Peyer's patch (tissue), 4 donors: Measurements from ENCODE around the gene EXOSC6.
A peak's percentile ranks its signal among the peaks of the same experiment; 100 is the strongest.

Experiments
- POLR2A ChIP-seq, 2 donors: fragments of 450-650 bp; IDR thresholded peaks; one replicate each; pipeline ENCODE4 v1.5.1; 2017; ENCODE audit warnings: antibody characterized with exemption in 2 of 2, mild to moderate bottlenecking in 2 of 2, moderate library complexity in 2 of 2
- TF ChIP-seq, protein P1 (sequence below), 6 experiments: fragments of 450-650 bp in 4 of 6; fragments of 200-600 bp in 2 of 6; sonication (generic) in 1 of 6; IDR thresholded peaks; one replicate each; pipeline ENCODE4 v1.5.1; 2017 to 2019; ENCODE audit warnings: antibody characterized with exemption in 6 of 6, mild to moderate bottlenecking in 3 of 6, moderate library complexity in 1 of 6

DNA sequence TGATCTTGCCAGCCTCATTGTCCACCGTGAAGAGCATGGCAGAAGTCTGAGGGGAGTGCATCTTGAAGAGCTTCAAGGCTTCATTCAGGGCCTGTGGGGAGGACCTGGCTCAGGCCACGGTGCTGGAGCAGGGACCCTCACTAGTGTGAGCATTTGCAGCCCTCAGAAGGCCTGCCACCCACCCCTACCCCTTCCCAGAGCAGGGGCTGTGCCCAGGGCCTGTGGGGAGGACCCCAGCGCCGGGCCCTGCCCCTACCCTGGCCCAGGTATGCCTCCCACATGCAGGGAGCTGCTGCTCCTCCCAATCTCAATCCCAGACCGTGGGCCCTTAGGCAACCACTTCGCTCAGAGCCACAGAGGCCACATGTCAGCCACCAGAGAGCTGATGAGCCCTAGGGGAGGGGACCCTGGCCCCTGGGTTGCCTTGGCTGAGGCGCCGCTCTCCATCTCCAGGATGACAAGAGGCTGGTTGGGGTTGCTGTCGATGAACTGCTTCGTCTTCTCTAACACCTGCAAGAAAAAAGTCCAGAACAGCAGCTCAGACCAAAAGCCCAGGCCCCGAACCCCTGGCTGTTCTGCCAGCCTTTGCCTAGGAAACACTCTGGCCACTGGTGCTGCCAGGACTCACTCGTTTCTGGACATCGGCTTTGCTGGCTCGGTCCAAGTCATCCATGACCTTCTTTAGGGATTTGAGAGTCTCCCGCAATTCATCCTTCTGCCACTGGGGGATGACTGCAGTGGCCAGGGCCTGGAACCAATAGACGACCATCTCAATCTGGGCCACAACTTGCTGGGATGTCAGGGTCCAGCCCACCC is 1.8 kb upstream of the EXOSC6 start:
- TF ChIP-seq, protein P1, sequence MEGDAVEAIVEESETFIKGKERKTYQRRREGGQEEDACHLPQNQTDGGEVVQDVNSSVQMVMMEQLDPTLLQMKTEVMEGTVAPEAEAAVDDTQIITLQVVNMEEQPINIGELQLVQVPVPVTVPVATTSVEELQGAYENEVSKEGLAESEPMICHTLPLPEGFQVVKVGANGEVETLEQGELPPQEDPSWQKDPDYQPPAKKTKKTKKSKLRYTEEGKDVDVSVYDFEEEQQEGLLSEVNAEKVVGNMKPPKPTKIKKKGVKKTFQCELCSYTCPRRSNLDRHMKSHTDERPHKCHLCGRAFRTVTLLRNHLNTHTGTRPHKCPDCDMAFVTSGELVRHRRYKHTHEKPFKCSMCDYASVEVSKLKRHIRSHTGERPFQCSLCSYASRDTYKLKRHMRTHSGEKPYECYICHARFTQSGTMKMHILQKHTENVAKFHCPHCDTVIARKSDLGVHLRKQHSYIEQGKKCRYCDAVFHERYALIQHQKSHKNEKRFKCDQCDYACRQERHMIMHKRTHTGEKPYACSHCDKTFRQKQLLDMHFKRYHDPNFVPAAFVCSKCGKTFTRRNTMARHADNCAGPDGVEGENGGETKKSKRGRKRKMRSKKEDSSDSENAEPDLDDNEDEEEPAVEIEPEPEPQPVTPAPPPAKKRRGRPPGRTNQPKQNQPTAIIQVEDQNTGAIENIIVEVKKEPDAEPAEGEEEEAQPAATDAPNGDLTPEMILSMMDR (IDR thresholded peaks at IDR 0.05) = peak; percentile 23 to 54 (median 44)
- no peak for TF ChIP-seq POLR2A (IDR thresholded peaks at IDR 0.05)
